Activated T-helper 9 cell treated with anti-CD3 and anti-CD28 coated beads, Interleukin-2, amount 50 U/mL, for 16 hours (primary cell): ENCODE measurements around the gene COX5A.

ENCODE experiments used
- DNase-seq: peaks from one replicate; pipeline ENCODE4 v3.0.0-alpha.2; 2020; ENCODE audit warnings: low read depth

The COX5A gene

DNA sequence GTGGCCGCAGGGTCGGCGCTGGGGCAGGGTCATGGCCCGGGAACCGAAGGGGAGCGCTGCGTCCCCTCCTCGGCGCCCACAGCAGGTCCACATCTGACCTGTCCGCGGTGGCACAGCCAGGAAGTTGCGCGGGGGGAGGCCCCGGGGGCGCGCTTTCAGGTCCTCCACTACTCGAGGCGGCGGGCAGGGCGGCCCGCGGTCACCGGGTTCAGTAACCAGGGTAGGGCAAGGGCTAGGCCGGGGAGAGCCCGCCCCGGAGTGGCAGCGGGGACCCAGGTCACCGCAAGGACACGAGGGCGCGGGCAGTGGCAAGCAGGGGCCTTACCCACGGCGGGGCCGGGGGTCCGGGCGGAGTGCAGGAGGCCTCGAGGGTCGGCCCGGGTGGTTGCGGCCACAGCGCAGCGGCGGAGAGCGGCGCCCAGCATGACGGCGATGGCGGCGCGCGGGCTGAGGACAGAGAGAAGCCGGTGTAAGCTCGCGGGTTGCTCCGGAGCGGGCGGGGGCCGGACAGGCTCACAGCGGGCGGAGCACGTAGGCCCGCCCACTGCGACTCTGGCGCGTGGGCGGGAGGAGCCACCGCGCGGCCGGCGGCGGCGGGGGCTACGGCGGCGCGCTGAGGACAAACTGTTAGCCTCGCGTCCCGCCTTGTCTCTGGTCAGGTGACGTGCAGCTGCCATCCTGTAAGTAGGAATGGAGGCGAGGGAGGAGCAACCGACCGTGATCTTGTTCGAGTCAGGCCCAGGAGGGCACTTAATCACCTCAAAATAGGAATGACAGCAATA, at the start of gene COX5A:
COX5A (minus strand) TSS at position 484 of the 782 bp plus-strand sequence; CDS start at position 425, 59 bp downstream.
- peak; percentile 88 for DNase-seq

DNA sequence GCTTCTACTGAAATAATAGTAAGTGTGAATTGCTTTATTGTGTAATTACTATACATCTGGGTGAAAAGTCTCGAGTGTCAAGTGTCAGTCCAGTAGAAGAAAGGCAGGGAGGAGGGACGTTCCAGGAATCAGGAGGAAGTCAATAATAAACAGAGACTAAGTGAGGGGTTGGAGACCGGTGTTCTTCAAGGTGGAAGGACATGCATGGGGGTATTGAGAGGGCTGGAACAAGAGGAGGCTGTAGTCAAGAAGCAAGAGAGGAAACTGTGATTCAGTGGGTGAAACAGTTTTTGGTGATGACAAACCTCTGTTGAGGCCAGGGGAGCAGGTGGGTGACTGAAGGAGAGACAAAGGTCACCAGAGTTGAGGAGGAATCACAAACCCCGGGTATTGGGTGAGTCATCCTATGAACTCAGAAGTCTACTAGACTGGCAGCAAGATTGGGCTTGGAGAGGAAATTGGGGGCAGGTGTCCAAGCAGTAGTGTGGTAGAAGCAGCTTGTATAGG, 45.9 kb upstream of the COX5A start:
- no peak for DNase-seq

DNA sequence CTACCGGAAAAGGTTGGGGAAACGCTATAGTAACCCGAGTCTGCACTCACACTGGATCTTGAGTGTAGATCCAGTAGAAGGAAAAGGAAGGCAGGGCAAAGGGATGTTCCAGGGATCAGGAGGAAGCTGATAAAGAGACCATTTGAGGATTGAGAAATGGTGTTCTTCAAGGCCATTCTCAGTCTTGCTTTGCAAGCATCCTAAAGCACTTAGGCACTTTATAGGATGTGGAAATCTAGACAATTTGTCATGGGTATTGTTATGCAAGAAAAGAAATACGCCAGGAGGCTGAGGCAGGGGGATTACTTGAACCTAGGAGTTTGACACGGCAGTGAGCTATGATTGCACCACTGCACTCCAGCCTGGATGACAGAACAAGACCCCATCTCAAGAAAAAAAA, 44.3 kb upstream of the COX5A start:
- no peak for DNase-seq

DNA sequence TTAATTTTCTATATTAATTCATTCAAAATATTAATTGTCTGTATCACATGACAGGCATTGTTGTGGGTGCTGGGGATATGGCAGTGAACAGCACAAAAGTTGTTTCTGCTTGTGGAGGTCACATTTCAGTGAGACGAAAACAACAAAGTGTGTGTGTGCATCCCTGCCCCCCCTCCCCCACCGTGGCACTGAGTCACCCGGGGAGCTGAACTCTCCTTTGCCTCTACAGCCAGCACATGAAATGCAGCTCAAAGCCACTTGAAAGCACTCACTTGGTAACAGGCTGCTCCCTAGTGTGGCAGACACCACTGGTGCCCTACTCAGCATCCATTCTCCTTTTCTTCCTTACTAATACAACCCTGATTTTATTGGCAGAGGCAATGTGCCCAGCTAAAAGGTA, 40.6 kb upstream of the COX5A start:
- no peak for DNase-seq

DNA sequence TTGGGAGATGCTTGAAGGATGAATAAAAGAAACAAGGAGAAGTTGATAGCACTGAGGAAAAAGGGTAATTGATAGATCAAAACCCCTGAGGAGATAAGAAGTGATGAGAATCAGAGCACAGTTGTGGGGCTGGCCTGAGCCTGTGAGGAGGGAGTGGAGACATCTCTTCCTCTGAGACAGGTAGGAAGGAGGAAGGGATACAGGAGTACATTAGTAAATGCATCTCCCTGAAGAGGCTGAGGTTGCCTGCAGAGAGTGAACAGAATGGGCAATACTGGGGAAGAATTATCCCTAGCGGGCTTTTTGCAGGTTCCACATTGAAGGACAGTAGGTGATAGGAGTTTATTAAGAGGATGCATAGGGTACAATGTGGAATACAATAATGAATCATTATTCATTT, 40.2 kb upstream of the COX5A start:
- DNase-seq: no peak

DNA sequence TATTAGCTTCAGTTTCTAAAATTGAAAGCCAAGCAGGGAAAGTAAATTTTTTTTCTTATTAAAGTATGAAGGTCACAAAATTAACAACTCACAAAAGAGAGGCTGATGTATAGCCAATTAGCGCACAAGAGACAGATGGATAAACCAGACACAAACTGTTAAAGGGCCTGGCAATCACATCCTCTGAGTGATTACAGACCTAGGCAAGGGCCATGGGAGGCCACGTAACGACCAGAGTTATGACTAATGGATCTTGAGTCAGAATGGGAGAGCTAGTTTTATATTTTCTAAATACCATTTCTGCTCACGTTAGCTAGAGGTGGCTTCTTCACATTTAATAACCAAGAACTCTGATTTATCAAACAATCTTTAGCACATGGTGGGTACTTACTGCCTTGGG, 39.7 kb upstream of the COX5A start:
- DNase-seq: no peak

DNA sequence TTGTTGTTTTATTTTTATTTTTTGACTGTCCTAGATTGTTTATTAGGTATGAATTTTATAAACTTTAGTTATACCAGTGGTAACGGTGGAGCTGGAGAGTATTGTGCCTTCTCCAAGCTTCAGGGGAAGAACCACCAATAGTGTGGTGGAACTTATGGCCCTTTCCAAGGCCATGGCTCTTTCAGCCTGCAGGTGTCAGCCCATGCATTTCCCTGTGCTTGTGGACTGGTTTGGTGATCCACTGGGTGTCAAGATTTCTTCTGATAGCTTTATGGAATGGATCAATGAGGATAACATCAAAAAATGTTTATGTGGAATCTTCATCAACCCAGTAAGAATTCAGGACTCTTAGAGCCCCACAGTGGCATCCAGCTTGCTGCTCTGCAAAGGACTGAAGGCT, 38.3 kb upstream of the COX5A start:
- no peak for DNase-seq

DNA sequence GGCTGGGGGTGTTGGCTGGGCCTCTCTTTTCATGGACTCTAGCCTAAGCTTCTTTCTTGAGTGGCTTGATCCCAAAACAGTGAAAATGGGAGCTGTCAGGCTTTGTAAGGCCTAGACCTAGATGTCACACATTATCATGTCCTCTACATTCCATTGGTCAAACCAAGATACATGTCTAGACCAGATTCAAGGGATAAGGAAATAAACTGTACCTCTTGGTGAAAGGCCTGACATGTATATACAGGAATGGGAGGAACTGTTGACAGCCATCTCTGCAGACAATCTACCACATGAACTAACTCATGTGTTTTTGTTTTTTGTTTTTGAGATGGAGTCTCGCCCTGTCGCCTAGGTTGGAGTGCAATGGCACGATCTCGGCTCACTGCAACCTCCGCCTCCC, 29.8 kb upstream of the COX5A start:
- DNase-seq: no peak

DNA sequence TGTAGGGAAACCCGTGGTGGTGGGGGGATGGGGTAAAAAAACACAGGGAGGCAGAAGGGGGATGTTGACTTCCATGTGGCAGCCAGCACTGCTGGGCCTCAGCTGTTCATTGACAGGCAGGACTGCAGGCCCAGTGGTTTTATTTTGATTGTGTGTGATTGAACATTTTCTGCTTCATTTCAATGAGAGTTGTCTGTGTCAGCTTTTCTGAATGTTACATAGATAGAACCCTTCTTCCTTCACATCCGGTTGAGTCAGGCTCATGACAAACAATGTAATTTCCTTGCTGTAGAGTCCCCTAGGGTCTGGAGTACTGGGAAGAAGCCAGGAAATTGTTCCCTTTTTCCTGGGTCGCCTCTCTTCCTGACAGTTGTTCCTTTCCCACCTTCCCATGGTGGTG, 26.9 kb upstream of the COX5A start:
- DNase-seq: no peak

DNA sequence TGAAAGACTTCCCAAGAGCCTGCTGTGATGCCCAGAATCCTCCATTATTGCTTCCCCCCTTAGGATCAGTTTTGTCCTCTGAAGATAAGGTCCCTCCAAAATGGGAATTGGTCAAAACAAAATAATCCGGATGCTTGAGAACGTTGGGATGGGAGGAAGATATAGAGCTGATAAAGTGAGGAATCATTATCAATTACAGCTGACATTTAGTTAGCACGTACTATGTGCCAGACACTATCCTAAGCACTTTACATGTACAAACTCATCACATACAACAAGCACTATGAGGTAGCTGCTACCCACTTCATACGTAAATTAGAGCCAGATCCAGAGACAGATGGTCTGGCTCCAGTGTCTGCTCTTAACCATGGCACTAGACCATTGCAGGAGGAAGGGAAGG, 25.3 kb upstream of the COX5A start:
- no peak for DNase-seq

DNA sequence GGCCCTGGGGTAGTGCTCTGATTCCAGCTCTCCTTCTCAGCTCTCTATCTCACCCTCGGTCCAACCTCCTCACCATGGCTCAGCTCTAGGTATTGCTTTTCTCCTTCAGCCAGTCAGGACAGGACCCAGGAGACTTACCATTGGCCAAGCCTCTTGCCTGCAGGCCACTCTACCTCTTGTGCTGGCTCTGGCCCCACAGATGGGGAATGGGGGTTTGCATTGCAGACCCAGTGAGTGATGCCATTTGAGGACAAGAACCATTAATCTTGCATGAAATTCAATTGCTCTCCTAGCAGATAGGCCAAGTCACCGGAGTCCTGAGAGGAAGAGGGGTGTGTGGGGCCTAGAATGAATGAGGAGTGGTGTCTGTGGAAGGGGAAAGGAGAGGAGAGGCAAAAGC, 24.8 kb upstream of the COX5A start:
- no peak for DNase-seq

DNA sequence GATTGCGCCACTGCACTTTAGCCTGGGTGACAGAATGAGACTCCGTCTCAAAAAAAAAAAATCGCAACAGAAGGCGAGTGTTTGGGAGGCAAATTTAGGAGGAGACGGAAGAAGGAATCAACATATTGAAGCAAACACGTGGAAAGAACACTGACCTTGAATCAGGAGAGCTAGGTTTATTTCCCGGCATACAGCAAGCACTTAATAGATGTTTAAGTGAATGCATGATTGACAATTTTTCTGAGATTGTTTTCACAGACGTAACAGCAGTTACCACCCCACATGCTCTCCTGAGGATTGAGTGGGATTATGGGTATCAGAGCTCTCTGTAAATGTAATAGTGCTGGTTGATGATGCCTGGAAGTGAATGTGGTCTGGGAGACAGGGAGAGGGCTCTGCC, 24.3 kb upstream of the COX5A start:
- DNase-seq: no peak

DNA sequence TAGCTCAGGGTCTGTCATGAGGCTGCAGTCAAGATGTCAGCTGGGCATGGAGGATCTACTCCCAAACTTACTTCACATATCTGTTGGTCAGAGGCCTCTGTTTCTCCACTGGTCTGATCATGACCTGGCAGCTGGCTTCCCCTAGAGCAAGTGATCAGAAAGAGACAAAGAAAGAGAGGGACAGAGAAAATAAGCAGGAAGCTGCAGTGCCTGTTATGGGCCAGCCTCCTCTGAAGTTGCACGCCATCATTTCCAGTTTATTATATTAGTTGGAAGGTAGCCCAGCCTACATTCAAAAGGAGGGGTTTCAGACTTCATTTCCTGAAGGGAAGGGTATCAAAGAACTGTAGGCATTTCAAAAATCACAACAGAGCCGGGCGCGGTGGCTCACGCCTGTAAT, 23.7 kb upstream of the COX5A start:
- DNase-seq: no peak

DNA sequence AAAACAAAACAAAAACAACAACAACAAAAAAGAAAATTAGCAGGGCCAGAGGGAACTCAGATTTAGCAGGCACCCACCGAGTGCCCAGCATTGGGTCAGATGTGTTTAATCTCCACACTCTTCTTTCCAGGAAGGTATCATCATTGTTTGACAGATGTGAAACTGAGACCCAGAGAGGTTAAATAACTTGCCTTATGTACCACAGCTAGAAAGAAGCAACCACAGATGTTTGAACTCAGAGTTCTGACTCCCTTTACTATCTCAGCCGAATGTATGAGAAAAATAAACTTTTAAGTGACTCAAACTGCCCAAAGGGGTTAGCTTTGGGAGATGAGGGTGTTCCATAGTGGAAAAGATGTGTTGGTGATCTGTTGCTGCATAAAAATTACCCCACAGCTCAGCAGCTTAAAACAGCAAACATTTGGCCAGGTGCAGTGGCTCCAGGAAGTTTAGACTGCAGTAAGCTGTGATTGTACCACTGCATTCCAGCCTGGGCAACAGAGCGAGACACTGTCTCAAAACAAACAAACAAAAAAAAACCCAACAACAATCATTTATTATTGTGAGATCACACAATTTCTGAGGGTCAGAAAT, 23.2 kb upstream of the COX5A start:
- DNase-seq: no peak

DNA sequence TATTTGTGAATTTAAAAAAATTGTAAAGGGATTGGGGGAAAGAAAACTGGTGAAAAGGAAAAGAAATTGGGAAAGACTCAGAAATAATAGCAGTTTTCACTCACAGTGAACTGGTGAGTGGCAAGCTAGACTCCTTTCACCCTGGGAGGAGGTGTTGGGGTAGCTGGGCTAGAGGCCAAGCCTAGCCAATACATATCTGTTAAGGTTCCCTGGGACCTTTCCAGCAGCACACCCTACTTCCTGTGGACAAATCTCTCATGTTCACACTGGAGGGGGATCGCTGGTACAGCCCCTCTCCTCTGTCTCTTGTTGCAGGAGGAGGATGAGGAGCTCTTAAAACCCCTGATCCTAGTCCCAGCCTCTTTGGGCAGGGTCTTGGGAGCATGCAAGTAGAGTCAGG, 22.4 kb upstream of the COX5A start:
- DNase-seq: no peak

DNA sequence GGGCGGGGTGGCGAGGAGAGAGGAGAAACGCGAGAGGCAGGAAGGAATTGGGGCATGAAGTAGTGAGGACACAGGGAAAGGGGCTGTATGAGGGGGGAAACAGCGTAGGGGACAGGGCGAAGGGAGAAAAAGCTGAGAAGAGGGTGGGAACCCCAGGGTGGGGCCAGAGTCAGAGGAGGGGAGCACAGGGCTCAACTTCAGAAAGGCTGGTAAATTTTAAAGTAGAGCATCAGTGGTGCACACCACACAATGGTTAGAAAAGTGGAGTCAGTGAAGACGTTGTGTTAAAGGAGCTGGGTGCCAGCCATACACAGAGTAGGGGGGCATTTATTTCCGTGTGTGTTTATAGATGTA, 21.7 kb upstream of the COX5A start:
- DNase-seq: no peak

DNA sequence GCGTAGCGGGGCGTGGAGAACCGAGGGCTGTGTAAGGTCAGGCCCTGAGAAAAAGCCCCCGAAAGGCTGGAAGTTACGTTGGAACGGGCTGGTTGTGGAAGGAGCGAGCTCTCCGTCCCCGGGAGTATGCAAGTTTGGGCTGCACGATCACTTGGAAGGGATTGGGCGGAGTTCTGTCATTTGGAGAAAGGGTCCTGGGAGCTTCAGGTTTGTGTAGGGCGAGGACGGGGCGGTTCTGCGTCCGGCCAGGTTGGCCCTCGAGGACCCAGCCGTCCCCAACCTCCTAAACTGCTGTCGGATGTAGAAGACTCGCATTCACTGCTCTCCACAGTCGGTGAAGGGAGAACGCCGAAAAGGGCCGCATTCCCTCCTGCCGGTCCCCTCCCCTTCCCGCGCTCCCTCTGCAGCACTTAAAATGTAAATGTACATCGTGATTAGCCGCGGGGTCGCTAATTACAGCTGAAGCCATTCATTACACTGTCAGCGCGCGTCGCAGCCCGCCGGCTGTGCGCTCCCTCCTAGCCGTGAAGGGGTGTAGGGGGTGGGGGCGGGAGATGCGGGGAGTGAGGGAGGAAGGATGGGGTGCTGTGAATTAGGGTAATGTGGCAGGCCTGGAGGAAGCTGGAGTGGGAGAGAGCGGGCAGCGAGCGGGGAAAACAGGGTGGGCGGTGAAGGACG, 21.2 kb upstream of the COX5A start:
- no peak for DNase-seq

DNA sequence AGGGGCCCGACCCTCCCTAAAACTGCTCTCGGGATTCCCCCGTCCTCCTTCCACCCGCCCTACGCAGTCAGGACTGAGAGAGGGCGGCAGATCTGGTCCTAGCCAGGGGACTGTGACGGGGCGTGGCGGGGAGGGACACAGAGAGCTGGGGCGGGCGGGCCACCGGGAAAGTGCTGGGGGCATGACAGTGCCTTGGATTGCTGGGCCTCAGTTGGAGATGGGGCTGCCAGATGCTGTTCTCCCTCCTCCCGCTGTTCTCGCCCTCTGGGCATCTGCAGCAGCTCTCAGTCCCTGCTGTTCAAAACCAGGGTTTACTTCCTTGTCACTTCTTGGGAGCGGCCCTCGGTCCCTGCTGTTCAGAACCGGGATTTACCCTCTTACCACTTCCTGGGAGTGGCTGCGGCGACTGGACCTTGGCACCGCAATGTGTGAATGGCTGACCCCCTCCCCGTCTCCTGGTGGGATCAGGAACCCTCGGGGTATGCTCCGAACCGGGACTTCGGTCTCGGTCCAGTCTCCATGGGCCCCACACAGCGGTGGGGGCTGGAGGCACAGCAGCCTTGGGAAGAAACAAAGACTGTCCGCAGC, 20.5 kb upstream of the COX5A start:
- DNase-seq: no peak

DNA sequence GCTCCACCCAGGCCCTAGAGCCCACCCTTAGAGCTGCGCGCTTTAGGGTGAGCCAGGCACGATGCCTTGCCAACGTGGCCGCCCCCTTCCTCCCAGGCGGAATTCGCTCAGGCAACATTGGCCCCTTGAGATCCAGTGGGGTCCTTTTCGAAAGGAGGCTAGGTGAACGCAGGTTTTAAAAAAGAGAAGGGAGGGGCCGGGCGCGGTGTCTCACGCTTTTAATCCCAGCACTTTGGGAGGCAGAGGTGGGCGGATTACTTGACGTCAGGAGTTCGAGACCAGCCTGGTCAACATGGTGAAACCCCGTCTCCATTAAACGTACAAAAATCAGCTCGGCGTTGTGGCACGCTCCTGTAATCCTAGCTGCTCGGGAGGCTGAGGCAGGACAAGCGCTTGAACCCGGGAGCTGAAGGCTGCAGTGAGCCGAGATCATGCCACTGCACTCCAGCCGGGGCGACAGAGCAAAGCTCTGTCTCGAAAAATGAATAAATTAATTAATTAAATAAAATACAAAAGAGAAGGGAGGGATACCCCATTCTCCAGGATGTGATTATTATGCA, 19.7 kb upstream of the COX5A start:
- no peak for DNase-seq

DNA sequence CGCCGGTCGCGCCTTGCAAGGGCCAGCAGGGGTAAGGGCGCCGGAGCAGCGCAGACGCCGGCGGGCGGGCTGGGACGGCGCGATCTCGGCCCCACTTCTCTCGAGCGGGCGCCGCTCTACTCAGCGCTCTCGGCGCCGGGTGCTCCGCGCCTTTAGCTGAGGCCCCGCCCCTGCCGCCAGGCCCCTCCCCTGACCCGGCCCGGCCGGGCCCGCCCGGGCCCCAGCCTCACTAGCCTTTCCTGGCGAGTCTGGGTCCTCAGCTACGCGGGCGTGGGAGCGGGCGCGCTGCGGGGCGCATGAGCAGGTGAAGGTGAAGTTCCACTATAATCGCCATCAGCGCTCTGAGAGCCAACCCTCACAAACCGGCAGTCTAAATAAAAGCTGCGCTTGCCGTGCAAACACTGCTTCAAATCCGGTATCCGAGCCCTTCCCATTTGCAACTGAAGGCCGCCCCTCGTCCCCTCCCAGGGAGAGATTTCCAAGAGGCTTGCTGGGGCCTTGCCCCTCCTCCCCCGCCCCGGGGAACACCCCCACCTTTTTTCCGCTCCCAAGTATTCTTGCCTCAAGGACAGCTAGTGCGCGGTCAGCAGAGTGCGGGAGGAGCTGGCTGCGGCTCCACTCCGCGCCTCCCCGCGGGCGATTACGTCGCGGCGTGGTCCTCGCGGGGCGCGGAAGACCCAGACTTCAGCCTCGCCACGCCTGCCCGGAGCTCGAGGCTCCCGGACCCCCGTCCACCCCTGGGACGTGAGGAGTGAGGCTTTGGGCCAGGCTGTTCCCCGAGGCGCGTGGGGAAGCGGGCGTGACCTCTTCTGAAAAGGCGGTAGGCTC, 19.0 kb upstream of the COX5A start, which contains the start of gene RPP25:
RPP25 (minus strand) TSS at position 125 of the 828 bp plus-strand sequence. CDS start 189 bp downstream, outside the sequence.
- DNase-seq: peak; percentile 56

DNA sequence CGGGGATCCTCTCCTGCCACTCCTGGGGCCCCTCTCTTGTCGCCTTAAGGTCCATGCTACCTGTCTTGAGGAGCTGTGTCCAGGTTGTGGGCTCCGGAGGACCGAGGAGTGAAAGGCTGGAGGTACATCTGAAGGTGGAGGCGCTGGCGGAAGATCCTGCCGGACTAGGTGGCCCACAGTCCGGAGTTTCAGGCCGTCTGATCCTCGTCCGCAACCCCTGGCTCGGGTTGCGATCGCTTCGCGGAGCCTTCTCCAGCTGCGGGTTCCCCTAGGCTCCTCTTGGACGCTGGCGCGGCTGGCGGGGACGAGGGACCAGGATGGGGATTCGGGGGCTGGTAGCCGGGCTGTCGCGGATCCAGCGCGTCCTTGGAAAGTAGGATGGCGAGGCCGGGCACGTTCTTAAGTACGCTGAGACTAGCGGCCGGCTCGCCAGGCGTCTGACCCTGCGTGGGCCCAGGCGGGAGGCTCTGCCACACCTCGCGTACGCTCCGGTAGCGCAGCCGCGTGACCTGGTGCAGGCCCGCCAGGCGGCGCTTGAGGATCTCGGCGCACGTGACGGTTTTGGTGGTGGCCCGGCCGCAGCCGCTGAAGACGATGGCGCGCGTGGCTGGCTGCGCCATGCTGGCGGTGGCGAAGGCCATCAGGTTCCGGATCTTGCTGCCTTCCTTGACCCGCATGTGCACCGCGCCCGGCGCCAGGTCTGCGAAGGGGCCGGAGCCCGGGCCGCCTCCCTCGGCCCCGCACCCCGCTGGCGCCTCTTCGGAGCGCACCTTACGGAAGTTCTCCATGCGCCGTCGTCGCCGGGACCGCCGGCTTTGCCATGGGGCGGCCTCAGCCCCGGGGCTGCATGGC, 18.1 kb upstream of the COX5A start:
- peak; percentile 50 for DNase-seq
